AG09309 (cell line): ENCODE data around the gene NKD2.

Experiments
- DNase-seq: peaks from one replicate; pipeline ENCODE4 v3.0.0-alpha.2; 2010; ENCODE audit warnings: low read depth
- H3K4me3 ChIP-seq: 2 replicates; pipeline ENCODE4 v1.5.1; 2011; ENCODE audit warnings: mild to moderate bottlenecking, low read depth, low read length, moderate library complexity; ENCODE audit not compliant: control insufficient read depth
- TF ChIP-seq, protein P1 (sequence below): IDR thresholded peaks from 2 replicates; pipeline ENCODE4 v1.5.1; 2011; ENCODE audit warnings: mild to moderate bottlenecking, low read depth, low read length, inconsistent platforms; ENCODE audit not compliant: insufficient read depth, control insufficient read depth; ENCODE audit errors: missing control alignments

The NKD2 gene

DNA sequence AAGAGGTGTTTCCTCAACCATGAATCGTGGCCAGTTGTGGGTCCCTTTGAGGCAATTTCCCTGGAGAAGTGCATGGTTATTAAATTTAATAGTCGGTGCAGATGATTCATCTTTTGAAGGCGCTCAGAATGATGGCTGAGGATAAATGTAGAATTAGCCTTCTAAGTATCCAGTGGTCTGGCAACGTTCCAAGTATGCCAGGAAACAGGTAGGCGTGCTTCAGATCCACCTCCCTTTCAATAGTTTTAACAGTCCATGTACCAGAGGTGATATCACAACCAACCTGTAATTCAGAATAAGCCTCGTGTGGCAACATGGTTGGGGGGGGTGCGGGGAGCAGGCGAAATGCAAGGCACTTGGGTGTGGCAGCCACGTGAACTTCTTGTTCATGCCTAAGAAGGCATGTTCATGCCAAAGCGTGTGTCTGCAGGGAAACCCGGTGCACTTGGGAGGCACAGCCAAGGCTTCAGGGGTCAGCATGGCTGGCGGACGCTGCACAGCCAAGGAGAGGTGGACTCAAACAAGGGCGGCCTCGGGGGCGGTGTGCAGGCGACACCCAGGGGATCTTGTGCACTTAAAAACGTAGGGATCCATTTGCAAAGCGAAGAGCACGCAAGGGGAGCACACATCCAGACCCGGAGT, 5.2 kb upstream of the NKD2 start:
- DNase-seq, result no peak
- TF ChIP-seq, protein P1, sequence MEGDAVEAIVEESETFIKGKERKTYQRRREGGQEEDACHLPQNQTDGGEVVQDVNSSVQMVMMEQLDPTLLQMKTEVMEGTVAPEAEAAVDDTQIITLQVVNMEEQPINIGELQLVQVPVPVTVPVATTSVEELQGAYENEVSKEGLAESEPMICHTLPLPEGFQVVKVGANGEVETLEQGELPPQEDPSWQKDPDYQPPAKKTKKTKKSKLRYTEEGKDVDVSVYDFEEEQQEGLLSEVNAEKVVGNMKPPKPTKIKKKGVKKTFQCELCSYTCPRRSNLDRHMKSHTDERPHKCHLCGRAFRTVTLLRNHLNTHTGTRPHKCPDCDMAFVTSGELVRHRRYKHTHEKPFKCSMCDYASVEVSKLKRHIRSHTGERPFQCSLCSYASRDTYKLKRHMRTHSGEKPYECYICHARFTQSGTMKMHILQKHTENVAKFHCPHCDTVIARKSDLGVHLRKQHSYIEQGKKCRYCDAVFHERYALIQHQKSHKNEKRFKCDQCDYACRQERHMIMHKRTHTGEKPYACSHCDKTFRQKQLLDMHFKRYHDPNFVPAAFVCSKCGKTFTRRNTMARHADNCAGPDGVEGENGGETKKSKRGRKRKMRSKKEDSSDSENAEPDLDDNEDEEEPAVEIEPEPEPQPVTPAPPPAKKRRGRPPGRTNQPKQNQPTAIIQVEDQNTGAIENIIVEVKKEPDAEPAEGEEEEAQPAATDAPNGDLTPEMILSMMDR, result no peak
- H3K4me3 ChIP-seq, result no peak overlapping the region

DNA sequence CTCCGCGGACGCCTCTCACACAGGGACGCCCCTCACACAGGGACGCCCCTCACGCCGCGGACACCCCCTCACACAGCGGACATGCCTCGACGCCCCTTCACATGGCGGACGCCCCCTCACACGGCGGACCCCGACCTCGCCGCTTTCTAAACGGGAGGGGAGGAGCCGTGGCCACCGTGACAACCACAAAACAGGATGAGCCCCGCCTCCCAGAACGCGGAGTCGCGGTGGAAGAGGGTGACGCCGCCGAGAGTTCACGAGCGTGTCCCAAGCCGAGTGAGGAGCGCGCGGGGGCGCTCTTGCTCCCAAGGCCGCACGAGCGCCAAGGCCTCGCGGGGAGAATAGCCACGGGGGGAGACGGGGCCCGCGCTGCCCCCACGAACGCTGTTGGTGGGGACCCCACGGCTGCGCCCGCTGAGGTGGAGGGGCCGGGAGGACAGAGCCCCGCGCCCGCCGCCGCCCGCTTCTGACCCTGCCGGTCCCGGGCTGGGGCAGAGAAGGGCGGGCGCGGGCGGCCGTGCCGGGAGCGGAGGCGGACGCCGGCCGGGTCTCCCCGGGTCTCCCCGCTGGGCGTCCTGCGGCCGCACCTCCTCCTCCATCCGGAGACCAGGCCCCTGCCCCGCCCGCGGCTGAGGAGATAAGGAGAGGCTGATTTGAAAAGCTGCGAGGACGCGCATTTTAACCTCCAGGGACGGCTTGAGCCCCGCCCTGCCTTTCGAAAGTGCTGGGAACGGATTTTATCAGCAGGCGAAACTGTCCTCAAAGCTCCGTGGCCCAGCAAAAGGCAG, 3.9 kb upstream of the NKD2 start:
- TF ChIP-seq, protein P1, result no peak
- H3K4me3 ChIP-seq, result no peak overlapping the region; the same call in 1 of the 2 replicates
- DNase-seq, result no peak

DNA sequence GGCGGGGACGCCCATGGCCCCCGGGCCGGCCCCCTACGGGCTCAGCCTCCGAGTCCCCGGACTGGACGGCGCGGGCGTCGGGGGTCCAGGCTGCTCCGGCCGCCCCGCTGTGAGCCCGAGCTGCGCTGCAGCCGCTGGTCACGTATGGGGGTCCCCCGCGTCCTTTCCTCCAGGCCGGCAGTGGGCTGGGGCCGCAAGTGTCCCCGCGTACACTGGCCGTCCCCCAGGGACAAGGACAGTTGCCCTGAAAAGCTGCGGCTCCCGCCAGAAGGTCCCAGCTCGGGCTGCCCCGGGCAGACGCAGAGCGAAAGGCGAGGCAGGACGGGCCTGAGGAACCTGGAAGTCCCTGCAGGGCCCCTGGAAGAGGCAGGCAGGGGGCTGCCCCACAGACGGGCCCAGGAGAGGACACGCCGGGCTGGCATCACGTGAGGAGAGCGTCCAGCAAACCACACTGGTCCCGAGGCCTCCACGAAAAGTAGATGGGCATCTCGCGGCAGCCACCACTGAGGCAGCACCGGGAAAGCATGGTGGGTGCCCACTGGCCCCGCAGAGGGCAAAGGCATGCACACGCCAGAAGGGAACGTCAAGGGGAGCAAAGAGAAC, 3.3 kb upstream of the NKD2 start:
- H3K4me3 ChIP-seq, result no peak overlapping the region
- no peak for DNase-seq
- TF ChIP-seq, protein P1, result no peak

DNA sequence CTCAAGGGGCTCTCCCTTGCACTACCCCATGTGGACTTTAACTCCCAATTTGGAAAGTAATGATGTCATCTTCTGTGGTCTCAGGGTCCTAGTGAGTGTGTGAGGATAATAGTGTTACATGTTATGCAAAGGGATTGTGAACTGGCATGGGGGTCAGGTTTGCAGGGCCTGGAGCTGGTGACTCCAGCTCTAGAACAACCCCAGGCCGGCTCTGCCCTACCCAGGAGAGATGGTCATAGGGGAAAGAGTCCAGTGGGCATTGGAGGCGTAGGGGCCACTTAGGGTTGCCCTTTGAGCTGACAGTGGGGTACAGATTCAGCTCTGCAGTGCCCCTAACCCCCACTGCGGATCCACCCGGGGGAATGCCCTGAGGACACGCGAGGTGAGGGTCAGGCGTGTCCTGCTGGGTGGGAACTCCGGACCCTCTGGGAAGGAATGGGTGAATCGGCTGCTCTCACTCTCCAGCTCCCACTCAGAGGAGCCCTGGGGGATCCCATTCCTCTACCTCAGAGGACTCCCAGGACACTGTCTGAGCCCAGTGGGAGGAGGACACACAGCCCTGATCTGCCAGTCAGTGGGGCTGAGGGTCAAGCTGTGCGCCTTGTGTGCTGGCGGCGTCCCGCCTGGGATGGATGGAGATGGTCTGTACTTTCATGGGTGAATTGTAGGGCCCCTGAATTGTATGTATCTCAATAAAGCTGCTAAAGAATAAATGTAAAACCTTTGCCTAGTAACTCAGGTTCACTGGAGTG, 2.5 kb upstream of the NKD2 start:
- DNase-seq, result no peak
- TF ChIP-seq, protein P1, result no peak
- no peak overlapping the region for H3K4me3 ChIP-seq

DNA sequence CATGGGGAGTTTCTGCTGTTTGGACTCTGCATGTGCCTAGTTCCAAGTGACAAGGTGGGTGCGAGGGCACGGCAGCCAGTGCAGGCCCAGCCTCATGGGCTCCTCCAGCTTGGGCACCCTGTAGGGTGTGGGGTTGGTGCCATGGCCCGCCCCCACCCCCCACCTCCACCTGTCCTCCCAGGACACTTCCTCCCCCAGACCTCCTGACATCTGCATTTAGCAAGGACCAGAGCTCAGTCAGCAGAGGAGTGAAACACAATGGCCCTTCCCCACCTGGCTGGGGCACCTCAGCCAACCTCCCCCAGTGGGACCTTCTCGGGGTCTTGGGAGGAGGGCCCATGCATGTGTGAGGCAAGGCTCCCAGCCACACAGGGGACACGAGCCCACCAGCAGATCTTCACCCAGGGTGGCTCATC, 1.9 kb upstream of the NKD2 start:
- DNase-seq, result no peak
- TF ChIP-seq, protein P1, result no peak
- no peak overlapping the region for H3K4me3 ChIP-seq

DNA sequence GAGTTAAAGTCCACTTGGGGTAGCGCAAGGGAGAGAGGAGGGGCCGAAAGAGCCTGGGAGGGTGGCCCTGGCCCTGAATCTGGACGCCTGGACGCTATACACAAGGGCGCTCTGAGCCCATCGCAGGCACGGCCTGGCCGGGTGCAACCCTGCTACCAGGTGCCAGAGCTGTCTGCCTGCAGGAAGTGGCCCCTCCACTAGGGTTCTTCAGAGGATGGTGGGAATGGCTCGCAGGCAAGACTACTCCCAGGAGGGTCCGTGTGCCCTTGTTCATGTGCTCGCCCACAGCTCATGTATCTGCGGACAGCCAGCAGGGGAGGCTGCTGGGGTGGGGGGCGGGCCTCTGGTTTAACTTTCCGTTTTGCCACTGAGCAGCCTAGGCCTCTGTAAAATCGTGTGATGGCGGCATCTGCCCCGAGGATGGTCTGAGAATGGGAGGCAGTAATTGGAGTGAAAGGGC, 1.4 kb upstream of the NKD2 start:
- no peak overlapping the region for H3K4me3 ChIP-seq
- no peak for DNase-seq
- TF ChIP-seq, protein P1, result no peak
